Neural cell (in vitro differentiated cells): ENCODE data around the gene SLC22A31. TPM values are rescaled to one million over a fixed set of nuclear protein-coding genes. Genes with fewer than 3 reads are reported as not detected.

Experiments
- H2AFZ ChIP-seq: fragments of 200-600, 300-800 bp; sonication (generic), shearing (Covaris generic); 2 replicates; pipeline ENCODE4 v1.6.0; 2014; ENCODE audit warnings: low read depth, mild to moderate bottlenecking, antibody characterized with exemption, low read length, moderate library complexity
- H3F3A ChIP-seq: fragments of 200-600 bp; shearing (Covaris generic); 2 replicates; pipeline ENCODE4 v1.6.1; 2016; ENCODE audit warnings: mild to moderate bottlenecking, moderate library complexity, mixed read lengths, antibody characterized with exemption, low read length; ENCODE audit not compliant: insufficient read depth, poor library complexity, severe bottlenecking
- H3K27ac ChIP-seq: fragments of 200-600, 300-800 bp; sonication (generic), shearing (Covaris generic); 2 replicates; pipeline ENCODE4 v1.5.1; 2014; ENCODE audit warnings: mild to moderate bottlenecking, low read length, moderate library complexity
- H3K27me3 ChIP-seq: fragments of 300-800, 200-600 bp; sonication (generic), shearing (Covaris generic); 2 replicates; pipeline ENCODE4 v1.6.0; 2014; ENCODE audit warnings: mild to moderate bottlenecking, low read depth, low read length, moderate library complexity; ENCODE audit not compliant: insufficient read depth
- H3K36me3 ChIP-seq: fragments of 300-800, 200-600 bp; sonication (generic), shearing (Covaris generic); 2 replicates; pipeline ENCODE4 v1.5.1; 2014; ENCODE audit warnings: mild to moderate bottlenecking, antibody characterized with exemption, low read length, moderate library complexity; ENCODE audit not compliant: insufficient read depth
- H3K4me2 ChIP-seq: fragments of 300-800, 200-600 bp; sonication (generic), shearing (Covaris generic); 2 replicates; pipeline ENCODE4 v1.6.0; 2014; ENCODE audit warnings: mild to moderate bottlenecking, low read length
- H3K4me3 ChIP-seq: fragments of 300-800, 200-600 bp; sonication (generic), shearing (Covaris generic); 2 replicates; pipeline ENCODE4 v1.5.1; 2014; ENCODE audit warnings: mild to moderate bottlenecking, low read length, moderate library complexity
- H3K79me2 ChIP-seq: fragments of 200-600 bp; shearing (Covaris generic); replicated peaks from 2 replicates; pipeline ENCODE4 v1.6.0; 2014; ENCODE audit warnings: mild to moderate bottlenecking, low read length, moderate library complexity; ENCODE audit not compliant: insufficient read depth
- H3K9ac ChIP-seq: fragments of 300-800, 200-600 bp; sonication (generic), shearing (Covaris generic); 2 replicates; pipeline ENCODE4 v1.6.1; 2016; ENCODE audit warnings: mild to moderate bottlenecking, low read length, mixed read lengths
- H3K9me2 ChIP-seq: fragments of 200-600 bp; shearing (Covaris generic); 2 replicates; pipeline ENCODE4 v1.6.1; 2016; ENCODE audit warnings: mild to moderate bottlenecking, low read length, mixed read lengths; ENCODE audit not compliant: insufficient read depth
- H3K9me3 ChIP-seq: fragments of 200-600, 300-800 bp; sonication (generic), shearing (Covaris generic); 2 replicates; pipeline ENCODE4 v1.6.1; 2016; ENCODE audit warnings: mild to moderate bottlenecking, mixed run types, low read length, moderate library complexity, mixed read lengths
- H4K20me1 ChIP-seq: fragments of 200-600 bp; shearing (Covaris generic); 2 replicates; pipeline ENCODE4 v1.6.1; 2016; ENCODE audit warnings: mild to moderate bottlenecking, mixed run types; ENCODE audit not compliant: insufficient read depth
- EP300 ChIP-seq: fragments of 450-650 bp; conservative IDR thresholded peaks from 2 replicates; pipeline ENCODE4 v1.6.1; 2014; ENCODE audit warnings: antibody characterized with exemption, mild to moderate bottlenecking, moderate library complexity; ENCODE audit not compliant: poor library complexity, severe bottlenecking
- EZH2 ChIP-seq: fragments of 200-600, 300-800 bp; shearing (Covaris generic), sonication (generic); IDR thresholded peaks from 2 replicates; pipeline ENCODE4 v1.6.1; 2014; ENCODE audit warnings: antibody characterized with exemption, low read length, borderline replicate concordance, mild to moderate bottlenecking; ENCODE audit not compliant: insufficient read depth, poor library complexity, severe bottlenecking
- MXI1 ChIP-seq: fragments of 450-650 bp; conservative IDR thresholded peaks from 2 replicates; pipeline ENCODE4 v1.6.1; 2014; ENCODE audit warnings: antibody characterized with exemption, mild to moderate bottlenecking; ENCODE audit not compliant: poor library complexity, severe bottlenecking
- POLR2AphosphoS5 ChIP-seq: IDR thresholded peaks from 2 replicates; pipeline ENCODE4 v1.6.1; 2012
- RAD21 ChIP-seq: fragments of 450-650 bp; conservative IDR thresholded peaks from 2 replicates; pipeline ENCODE4 v1.6.1; 2014; ENCODE audit warnings: antibody characterized with exemption, mild to moderate bottlenecking, moderate library complexity
- SMC3 ChIP-seq: fragments of 450-650 bp; conservative IDR thresholded peaks from 2 replicates; pipeline ENCODE4 v1.6.1; 2014; ENCODE audit warnings: antibody characterized with exemption, mild to moderate bottlenecking, moderate library complexity; ENCODE audit not compliant: poor library complexity
- TAF1 ChIP-seq: IDR thresholded peaks from 2 replicates; pipeline ENCODE4 v1.6.1; 2012; ENCODE audit warnings: low read depth
- polyA plus RNA-seq: library from polyadenylated mRNA; depleted of rRNA; stranded (reverse); fragments of >200 nt; gene quantifications from 2 replicates; pipeline ENCODE4 v1.2.3, GENCODE V29; 2014
- TF ChIP-seq, protein P1 (sequence below): IDR thresholded peaks from 2 replicates; pipeline ENCODE4 v1.6.1; 2012; ENCODE audit warnings: borderline replicate concordance
- TF ChIP-seq, protein P2 (sequence below): fragments of 450-650 bp; IDR thresholded peaks from 2 replicates; pipeline ENCODE4 v1.5.1; 2014; ENCODE audit warnings: antibody characterized with exemption, mild to moderate bottlenecking, moderate library complexity; ENCODE audit not compliant: poor library complexity, severe bottlenecking

The SLC22A31 gene
- polyA plus RNA-seq, 1 donor from 2014 or later = not detected

GRCh38 chr16:89176147-89176690, 24.1 kb downstream of the SLC22A31 start:
- no peak for TF ChIP-seq TAF1
- TF ChIP-seq EZH2 = no peak
- no peak for TF ChIP-seq POLR2AphosphoS5
- TF ChIP-seq RAD21 = no peak
- TF ChIP-seq, protein P1, sequence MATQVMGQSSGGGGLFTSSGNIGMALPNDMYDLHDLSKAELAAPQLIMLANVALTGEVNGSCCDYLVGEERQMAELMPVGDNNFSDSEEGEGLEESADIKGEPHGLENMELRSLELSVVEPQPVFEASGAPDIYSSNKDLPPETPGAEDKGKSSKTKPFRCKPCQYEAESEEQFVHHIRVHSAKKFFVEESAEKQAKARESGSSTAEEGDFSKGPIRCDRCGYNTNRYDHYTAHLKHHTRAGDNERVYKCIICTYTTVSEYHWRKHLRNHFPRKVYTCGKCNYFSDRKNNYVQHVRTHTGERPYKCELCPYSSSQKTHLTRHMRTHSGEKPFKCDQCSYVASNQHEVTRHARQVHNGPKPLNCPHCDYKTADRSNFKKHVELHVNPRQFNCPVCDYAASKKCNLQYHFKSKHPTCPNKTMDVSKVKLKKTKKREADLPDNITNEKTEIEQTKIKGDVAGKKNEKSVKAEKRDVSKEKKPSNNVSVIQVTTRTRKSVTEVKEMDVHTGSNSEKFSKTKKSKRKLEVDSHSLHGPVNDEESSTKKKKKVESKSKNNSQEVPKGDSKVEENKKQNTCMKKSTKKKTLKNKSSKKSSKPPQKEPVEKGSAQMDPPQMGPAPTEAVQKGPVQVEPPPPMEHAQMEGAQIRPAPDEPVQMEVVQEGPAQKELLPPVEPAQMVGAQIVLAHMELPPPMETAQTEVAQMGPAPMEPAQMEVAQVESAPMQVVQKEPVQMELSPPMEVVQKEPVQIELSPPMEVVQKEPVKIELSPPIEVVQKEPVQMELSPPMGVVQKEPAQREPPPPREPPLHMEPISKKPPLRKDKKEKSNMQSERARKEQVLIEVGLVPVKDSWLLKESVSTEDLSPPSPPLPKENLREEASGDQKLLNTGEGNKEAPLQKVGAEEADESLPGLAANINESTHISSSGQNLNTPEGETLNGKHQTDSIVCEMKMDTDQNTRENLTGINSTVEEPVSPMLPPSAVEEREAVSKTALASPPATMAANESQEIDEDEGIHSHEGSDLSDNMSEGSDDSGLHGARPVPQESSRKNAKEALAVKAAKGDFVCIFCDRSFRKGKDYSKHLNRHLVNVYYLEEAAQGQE = no peak
- no peak for TF ChIP-seq MXI1

GRCh38 chr16:89175280-89176146, 24.8 kb downstream of the SLC22A31 start:
- H3K9me2 ChIP-seq = no peaks in the 10 kb centered on the region
- no peaks in the 10 kb centered on the region for H3K9me3 ChIP-seq
- no peak for TF ChIP-seq POLR2AphosphoS5
- TF ChIP-seq, protein P1 = no peak
- TF ChIP-seq MXI1 = no peak
- TF ChIP-seq EZH2 = no peak
- TF ChIP-seq, protein P2, sequence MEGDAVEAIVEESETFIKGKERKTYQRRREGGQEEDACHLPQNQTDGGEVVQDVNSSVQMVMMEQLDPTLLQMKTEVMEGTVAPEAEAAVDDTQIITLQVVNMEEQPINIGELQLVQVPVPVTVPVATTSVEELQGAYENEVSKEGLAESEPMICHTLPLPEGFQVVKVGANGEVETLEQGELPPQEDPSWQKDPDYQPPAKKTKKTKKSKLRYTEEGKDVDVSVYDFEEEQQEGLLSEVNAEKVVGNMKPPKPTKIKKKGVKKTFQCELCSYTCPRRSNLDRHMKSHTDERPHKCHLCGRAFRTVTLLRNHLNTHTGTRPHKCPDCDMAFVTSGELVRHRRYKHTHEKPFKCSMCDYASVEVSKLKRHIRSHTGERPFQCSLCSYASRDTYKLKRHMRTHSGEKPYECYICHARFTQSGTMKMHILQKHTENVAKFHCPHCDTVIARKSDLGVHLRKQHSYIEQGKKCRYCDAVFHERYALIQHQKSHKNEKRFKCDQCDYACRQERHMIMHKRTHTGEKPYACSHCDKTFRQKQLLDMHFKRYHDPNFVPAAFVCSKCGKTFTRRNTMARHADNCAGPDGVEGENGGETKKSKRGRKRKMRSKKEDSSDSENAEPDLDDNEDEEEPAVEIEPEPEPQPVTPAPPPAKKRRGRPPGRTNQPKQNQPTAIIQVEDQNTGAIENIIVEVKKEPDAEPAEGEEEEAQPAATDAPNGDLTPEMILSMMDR = no peak
- no peak for TF ChIP-seq EP300
- TF ChIP-seq RAD21 = no peak
- TF ChIP-seq SMC3 = no peak
- TF ChIP-seq TAF1 = no peak
- H4K20me1 ChIP-seq = no peaks in the 10 kb centered on the region
- peaks cover 6% of the 10 kb centered on the region for H3K27me3 ChIP-seq
- no peak overlapping the region for H3K4me2 ChIP-seq
- no peak overlapping the region for H2AFZ ChIP-seq
- no peak overlapping the region for H3K4me3 ChIP-seq
- no peaks in the 10 kb centered on the region for H3K79me2 ChIP-seq
- H3F3A ChIP-seq = no peaks in the 10 kb centered on the region
- no peak overlapping the region for H3K9ac ChIP-seq
- H3K27ac ChIP-seq = no peak overlapping the region
- no peaks in the 10 kb centered on the region for H3K36me3 ChIP-seq

More at GRCh38 chr16:89176147-89176690, 24.1 kb downstream of the SLC22A31 start:
- H3K4me2 ChIP-seq = no peak overlapping the region
- no peak overlapping the region for H2AFZ ChIP-seq
- H3K9me2 ChIP-seq = no peaks in the 10 kb centered on the region
- no peaks in the 10 kb centered on the region for H3K9me3 ChIP-seq
- H3K79me2 ChIP-seq = no peaks in the 10 kb centered on the region
- no peaks in the 10 kb centered on the region for H4K20me1 ChIP-seq
- no peaks in the 10 kb centered on the region for H3F3A ChIP-seq
- H3K27me3 ChIP-seq = no peaks in the 10 kb centered on the region
- no peak overlapping the region for H3K4me3 ChIP-seq
- no peaks in the 10 kb centered on the region for H3K36me3 ChIP-seq
- H3K9ac ChIP-seq = no peak overlapping the region
- H3K27ac ChIP-seq = no peak overlapping the region
